Islet of Langerhans (tissue), 1 donor: ENCODE measurements around the gene ACOT13.
"Not testable (repeated sequence)": the region's sequence is repeated elsewhere in the genome, so short reads cannot be mapped to it uniquely, and the experiment has no call there.

ENCODE experiments used
- FAIRE-seq: peaks from one replicate; lab custom pipeline; 2011; peaks lifted over from hg19 to GRCh38; lab: Jason Lieb, UNC

Gene ACOT13

DNA sequence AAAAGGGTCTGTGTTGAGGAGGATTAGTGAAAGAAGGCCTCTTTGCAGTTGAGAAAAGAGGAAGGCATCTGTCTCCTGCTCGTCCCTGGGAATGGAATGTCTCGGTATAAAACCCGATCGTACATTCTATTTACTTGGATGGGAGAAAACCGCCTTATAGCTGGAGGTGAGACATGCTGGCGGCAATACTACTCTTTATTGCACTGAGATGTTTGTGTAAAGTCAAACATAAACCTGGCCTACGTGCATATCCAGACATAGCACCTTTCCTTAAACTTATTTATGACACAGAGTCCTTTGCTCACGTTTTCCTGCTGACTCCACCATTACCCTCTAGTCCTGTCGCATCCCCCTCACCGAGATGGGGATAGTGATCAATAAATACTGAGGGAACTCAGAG, 4.6 kb upstream of the ACOT13 start:
- no peak for FAIRE-seq

DNA sequence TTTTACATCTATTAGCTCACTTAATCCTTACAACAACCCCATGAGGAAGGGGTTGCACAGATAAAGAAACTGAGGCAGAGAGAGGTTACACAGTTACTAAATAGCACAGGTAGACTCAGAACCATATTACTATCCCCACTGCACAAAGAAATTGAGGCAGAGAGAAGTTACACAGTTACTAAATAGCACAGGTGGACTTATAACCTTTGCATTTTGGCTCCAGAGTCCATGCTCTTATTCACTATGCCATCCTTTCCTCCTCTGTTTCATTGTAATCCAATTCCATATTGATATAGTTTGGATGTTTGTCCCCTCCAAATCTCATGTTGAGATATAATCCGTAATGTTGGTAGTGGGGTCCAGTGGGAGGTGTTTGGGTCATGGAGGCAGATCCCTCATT, 3.7 kb upstream of the ACOT13 start:
- no peak for FAIRE-seq

DNA sequence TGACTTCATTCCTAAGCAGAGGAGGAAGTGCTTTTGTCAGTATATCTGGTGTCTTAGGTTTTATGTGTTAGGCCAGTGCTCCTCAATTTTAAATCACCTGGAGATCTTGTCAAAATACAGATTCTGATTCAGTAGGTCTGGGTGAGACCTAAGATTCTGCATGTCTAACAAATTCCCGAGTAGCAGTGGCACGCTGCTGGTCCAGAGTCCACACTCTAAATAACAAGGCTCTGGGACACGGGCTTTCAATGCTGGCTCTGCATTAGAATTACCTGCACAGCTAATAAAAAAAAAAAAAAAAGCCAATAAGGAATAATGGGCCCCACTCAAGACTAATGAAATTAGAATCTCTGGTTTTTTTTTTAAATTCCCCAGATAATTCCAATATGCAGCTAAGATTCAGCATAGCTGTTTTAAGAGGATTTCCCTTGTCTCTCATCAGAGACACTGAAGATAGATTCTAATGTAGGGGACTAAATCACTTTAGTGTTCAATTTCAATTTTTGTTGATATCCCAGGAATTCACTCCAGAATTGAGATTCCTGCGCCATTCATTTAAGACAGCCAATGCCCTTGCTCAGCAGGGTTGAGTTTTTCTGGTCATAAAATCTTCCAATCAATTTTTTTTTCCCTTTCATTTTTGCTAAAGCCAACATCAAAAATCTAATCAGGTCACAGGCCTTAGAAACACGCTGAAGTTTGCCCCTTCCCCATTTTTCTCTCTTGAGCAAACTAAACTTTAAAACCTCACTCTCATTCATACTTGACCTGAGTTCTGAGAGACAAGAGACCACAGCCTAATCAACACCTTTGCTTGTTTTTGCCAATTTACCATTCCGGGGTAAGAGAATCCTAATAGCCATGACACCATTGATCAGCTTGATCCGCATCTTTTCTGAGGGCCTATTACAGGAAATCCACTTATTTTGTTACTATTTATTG, 2.6 kb upstream of the ACOT13 start:
- FAIRE-seq, result no peak

DNA sequence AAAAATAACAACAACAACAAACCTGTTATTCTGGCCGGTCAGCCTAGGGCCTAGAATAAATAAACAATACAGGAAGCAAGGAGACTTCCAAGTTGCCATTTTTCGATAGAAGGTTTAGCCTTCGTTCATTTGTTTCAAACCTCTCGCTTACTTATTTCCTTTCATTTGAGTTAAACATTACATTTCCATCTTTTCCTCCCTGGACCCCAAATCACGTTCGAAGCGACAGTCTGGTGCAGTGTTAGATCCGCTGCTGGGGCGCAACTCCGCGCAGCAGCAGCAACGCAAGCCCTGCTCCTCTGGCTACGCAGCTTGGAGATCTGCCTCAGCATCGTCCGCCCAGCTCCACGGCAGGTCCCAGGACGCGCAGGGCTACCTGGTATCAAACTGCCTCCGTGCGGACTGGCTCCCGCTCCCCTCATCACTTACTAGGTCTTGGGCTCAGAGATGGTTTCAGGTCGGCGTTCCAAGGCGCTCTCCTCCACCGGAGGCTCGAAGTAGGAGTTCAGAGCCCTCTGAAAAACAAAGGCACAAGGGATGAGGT, 708 bp upstream of the ACOT13 start:
- no peak for FAIRE-seq

DNA sequence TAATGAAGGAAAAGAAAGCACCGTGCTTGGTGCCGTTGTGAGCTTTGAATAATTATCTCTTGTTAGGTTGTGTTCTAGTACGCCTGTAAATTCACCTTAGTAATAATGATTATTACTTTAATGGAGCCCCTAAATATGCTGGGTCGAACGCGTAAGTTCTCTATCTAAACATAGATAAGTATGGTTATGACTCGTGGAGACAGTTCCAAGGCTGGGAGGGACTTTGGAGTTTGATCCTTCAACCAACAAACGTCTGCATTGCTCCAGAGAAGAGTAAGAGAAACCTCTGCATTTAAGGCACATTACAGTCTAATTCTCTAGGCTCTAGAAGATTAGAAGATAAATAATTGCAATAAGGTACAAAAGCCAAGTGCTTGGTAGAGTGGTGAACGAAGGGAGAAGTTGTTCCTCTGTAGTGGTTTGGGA, 514 bp downstream of the ACOT13 start:
- FAIRE-seq, result no peak

DNA sequence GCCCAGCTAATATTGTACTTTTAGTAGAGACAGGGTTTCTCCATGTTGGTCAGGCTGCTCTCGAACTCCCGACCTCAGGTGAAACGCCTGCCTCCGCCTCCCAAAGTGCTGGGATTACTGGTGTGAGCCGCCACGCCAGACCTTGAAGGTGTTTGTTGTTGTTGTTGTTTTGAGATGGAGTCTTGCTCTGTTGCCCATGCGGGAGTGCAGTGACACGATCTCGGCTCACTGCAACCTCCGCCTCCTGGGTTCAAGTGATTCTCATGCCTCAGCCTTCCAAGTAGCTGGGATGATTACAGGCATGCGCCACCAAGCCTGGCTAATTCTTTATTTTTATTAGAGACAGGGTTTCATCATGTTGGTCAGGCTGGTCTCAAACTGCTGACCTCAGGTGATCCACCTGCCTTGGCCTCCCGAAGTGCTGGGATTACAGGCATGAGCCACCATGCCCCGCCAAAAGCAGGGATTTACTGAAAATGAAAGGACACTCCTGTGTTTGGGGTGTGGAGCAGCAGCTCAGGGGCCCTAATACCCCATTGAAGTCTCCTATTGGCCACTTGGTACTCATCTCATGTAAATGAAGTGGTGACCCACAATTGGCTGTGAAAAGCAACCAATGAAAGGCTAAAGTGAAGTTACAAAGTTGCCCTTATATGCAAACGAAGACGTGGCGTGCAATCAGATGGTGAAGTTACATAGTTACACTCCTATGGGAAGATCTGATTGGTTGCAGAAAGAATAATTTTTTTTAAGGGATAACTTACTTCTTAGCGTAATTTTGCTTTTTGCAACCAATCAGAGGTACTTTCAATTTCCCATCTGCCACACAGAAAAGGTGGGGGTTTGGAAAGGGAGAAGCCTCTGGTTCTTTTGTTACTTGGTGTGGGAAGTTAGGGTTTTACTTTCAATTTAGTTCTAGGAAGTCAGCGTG, 1.5 kb downstream of the ACOT13 start:
- FAIRE-seq, result not testable (repeated sequence)

DNA sequence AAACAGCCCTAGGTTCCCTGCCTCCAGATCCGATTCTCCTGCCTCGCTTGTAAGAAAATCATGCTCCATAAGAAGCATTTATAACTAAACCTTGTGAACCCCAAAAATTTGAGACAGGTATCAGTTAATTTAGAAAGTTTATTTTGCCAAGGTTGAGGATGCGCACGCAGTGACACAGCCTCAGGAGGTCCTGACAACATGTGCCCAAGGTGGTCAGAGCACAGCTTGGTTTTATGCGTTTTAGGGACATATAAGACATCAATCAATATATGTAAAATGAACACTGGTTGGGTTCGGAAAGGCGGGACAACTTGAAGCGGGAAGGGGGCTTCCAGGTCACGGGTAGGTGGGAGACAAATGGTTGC, 2.1 kb downstream of the ACOT13 start:
- FAIRE-seq, result no peak

DNA sequence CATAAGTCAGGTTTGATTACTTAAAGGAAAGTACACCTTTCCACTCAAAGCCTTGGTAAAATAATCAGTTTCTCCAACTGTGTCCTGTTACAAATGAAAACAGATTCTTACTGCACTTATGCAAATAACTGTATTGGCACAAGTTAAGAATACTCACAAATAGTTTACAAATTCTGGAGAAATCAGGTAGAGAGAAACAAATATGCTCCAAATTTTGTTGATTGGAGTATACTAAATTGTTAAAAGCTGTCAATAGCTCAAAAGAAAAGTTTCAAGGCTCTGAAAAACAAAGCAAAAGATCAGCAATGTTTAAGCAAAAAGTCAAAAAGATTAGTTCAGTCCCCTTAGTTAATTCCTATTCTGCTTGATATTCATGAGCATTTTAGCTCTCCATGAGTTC, 3.6 kb downstream of the ACOT13 start:
- FAIRE-seq, result not testable (repeated sequence)

DNA sequence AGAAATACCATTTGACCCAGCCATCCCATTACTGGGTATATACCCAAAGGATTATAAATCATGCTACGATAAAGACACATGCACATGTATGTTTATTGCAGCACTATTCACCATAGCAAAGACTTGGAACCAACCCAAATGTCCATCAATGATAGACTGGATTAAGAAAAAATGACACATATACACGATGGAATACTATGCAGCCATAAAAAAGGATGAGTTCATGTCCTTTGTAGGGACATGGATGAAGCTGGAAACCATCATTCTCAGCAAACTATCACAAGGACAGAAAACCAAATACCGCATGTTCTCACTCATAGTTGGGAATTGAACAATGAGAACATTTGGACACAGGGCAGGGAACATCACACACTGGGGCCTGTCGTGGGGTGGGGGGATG, 4.2 kb downstream of the ACOT13 start:
- FAIRE-seq, result not testable (repeated sequence)

DNA sequence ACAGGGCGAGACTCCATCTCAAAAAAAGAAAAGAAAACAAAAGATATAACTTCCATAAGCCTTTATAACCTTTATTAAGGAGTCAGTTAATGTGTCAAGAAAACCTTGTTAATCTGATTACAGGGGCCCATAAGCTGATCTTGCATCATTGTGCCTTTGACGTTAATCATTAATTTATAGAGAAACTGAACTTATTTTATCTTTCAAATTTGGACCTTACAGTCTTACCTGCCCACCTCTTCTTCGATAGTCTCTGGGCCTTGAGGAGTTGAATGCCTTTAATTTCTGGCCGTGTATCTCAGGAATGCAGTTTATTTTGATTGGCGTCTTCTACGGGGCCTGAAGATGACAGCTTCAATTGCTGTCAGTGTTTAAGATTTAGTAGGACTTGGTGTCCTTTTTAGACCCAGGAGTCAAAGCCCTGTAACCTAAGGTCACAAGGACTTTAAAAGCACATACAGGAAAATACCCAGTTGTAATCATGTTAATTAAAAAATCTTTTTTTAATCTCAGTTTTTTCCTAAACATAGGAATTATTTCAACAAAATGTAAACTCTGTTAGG, 5.8 kb downstream of the ACOT13 start:
- FAIRE-seq, result no peak

DNA sequence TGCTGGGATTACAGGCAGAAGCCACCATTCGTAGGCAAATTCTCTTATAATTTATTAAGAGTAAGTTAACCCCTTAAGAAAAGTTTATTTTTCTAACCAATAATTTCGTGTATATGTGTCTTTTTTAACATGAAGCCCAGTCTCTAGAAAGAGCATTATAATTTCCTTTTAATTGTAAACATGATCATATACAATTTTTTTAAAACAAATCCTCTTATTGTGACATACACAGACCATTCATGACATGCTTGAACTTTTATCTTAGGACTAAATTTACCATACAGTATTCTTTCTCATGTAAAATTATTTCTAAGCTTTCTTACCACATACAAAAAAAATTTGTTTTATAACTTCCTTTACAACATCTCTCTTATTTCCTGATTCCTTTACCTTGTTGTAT, 6.7 kb downstream of the ACOT13 start:
- no peak for FAIRE-seq

DNA sequence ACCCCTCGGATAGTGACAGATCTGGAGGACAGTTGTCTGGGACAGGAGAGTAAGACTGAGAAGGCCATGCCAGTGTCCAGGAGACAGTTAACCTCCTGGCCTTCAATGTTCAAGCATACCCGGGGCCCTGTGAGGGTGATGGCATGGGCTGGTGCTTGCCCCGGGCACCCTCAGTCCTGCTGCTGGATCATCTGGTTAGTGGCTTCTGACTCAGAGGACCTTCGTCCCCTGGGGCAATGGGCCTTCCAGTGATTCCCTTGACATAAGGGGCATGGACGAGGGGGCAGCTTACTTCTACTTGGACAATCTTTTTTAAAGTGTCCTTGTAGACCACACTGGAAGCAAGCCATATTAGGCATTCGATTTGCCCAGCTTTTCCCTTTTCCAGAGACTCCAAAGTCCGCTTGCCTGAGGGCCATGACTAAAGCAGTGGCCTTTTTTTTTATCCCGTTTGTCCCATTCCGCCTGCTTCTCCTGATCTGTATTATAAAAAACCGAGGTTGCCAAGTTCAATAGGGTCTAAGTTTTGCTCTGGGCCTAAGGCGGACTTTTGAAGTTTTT, 12.0 kb downstream of the ACOT13 start:
- not testable (repeated sequence) for FAIRE-seq

DNA sequence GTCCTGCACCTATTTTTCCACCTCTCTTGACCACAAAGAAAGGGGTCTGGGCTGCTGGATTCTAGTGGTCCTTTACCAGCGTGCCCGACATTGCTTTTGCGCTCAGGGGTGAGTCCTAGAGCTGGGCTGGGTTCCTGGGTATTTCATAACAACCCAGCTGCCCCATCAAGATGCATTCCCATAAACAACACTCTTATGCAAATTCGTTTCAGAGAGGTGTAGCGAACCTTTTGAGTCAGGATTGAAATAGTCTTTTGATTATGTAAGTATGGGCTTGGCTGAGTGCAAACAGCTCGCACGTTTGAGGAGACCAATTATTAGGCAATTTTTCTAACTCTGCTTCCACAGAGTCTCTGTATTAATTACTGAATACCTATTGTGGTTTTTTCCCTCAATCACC, 13.7 kb downstream of the ACOT13 start:
- FAIRE-seq, result no peak

DNA sequence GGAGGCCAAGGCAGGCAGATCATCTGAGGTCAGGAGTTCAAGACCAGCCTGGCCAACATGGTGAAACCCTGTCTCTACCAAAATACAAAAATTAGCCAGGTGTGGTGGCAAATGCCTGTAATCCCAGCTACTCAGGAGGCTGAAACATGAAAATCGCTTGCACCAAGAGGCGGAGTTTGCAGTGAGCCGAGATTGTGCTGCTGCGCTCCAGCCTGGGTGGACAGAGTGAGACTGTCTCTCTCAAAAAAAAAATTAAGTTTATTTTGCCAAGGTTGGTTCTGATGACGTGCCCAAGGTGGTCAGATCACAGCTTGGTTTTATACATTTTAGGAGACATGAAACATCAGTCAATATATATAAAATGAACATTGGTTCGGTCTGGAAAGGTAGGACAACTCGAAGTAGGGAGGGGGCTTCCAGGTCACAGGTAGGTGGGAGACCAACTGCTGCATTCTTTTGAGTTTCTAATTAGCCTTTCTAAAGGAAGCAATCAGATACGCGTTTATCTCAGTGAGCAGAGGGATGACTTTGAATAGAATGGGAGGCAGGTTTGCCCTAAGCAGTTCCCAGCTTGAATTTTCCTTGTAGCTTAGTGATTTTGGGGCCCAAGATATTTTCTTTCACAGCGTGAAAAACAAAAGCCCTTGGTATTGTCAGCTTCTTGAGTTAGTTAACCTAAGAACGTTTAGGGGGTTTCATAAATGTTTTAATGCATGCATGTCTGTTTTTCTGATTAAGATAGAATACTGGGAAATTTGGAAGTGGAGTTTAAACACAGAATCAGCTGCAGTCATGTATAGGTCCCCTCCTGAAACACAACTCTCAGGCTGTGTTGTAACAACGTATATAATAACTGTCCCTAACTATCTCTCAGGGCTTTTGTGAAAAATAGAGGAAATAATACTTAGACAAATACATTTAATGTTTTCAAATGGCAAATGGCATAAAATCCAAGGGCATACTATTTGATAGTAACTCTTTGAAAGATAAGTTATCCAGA, 16.7 kb downstream of the ACOT13 start:
- no peak for FAIRE-seq

DNA sequence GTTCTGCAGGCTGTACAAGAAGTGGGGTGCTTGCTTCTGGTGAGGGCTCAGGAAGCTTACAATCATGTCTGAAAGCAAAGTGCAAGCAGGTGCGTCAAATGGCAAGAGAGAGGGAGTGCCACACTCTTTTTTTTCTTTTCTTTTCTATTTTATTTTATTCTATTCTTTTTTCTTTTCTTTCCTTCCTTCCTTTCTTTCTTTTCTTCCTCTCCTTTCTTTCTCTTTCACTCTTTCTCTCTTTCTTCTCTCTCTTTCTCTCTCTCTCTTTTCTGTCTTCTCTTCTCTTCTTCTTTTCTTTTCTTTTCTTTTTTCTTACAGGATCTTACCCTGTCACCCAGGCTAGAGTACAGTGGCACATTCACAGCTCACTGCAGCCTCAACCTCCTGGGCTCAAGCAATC, 19.5 kb downstream of the ACOT13 start:
- FAIRE-seq, result no peak

DNA sequence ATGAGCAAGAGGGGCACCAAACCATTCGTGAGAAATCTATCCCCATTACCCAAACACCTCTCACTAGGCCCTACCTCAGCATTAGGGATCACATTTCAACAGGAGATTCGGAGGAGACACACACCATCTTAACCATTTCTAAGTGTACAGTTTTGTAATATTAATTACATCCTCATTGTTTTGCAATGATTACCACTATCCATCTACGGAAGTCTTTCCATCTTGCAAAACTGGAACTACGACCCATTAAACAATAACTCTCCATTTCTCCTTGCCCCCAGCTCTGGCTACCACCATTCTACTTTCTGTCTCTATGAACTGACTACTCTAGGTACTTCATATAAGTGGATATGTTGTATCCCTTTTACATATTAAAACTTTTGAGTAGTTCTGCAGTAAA, 20.1 kb downstream of the ACOT13 start:
- no peak for FAIRE-seq

DNA sequence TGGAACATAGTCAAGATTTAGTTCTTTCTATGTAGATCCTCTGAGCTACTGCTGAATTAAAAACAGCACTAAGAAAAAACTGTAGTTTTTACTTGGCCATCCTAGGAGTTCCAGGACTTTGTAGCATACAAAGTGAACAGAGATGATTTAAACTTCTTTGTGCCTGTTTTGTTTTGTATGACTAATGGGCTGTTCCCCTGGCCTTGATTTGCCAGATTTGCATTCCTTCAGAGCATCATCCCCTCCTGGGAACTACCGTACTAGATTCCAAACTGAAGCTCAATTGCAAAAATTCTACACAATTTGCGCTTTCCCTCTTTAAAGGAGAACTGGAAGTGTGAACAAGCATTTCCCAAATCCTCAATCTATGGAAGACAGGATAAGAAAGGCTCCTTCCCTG, 23.1 kb downstream of the ACOT13 start:
- FAIRE-seq, result no peak

DNA sequence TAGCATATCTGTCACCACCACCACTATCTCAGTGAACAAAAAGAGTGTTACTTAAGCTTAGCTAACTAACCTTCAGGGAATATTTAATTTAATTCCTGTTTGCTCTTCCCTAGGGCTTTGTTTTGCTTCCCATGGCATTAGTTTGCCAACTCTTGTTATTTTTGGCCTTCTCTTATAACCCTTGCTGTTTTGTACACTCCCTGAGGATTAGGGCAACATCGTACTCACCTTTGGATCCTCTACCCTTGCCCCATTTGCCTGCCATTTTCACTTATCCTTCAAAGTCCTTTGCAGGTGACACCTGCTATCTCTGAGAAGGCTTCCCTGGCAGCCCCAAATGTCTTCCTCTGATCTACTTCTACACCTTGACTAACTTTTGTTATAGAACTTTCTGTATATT, 23.7 kb downstream of the ACOT13 start:
- no peak for FAIRE-seq

DNA sequence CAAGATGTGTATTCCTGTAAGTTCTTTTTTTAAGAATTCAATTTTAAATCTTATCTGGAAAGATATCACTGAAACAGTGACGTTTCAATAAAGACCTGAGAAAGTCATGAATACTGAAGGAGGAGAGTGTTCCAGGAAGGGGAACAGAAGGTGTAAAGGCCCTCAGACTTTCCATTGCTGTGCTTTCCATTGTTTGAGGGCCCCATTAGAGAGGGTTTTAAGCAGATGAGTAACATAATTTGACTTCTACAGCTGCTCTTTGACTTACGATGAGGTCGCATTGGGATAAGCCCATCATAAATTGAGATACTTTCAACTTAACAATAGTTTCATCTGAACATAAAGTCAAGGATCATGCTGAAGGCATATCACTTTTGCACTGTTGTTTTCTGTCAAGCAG, 24.7 kb downstream of the ACOT13 start:
- no peak for FAIRE-seq

DNA sequence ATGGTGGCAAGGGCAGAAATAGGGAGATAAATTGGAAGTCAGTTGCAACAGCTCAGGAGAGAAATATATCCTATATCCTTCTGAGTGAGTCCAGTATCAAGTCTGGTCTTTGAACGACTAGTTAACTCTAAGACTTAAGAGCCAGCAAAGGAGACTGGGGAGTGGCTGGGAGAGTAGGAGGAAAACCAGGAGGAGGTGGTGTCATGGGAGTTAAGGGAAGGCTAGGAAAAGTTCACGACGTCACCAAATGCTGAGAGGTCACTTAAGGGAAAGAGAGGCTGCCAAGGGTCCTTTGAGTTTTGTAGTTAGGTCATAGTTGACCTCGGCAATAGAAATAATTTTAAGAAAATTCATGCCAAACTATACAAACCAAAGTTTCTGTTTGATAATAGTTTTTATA, 25.1 kb downstream of the ACOT13 start:
- FAIRE-seq, result no peak

DNA sequence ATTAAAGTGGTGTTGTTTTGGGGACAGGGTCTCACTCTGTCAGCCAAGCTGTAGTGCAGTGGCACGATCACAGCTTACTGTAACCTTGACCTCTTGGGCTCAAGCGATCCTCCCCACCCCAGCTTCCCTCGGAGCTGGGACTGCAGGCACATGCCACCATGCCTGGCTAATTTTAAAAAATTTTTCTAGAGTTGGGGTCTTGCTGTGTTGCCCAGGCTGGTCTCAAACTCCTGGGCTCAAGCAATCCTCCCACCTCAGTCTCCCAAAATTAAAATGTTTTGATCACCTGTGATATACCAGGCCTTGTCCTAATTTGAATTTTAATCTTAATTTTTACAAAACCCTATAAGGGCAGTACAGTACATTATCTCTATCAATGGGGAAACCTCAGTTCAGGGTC, 25.5 kb downstream of the ACOT13 start:
- FAIRE-seq, result no peak
